IMR-90 (cell line): ENCODE results near the gene TRIAP1.

Experiments used
- BHLHE40 ChIP-seq: fragments of 150-350 bp; IDR thresholded peaks from 2 replicates; pipeline ENCODE4 v1.6.1; 2016; ENCODE audit warnings: mild to moderate bottlenecking, low read depth, low read length
- CEBPB ChIP-seq: IDR thresholded peaks from 2 replicates; pipeline ENCODE4 v1.6.1; 2012; ENCODE audit warnings: low read depth, low read length, improper control_type of control experiment
- CHD1 ChIP-seq: IDR thresholded peaks from 2 replicates; pipeline ENCODE4 v1.6.1; 2012; ENCODE audit warnings: low read depth, low read length, improper control_type of control experiment
- FOS ChIP-seq: fragments of 150-350 bp; IDR thresholded peaks from 2 replicates; pipeline ENCODE4 v1.6.1; 2016; ENCODE audit warnings: low read depth, low read length
- MAFK ChIP-seq: IDR thresholded peaks from 2 replicates; pipeline ENCODE4 v1.6.1; 2012; ENCODE audit warnings: low read depth, low read length, improper control_type of control experiment
- MAZ ChIP-seq: IDR thresholded peaks from 2 replicates; pipeline ENCODE4 v1.6.1; 2012; ENCODE audit warnings: low read depth, mild to moderate bottlenecking, low read length, improper control_type of control experiment, moderate library complexity, borderline replicate concordance
- MXI1 ChIP-seq: IDR thresholded peaks from 2 replicates; pipeline ENCODE4 v1.6.1; 2012; ENCODE audit warnings: low read depth, mild to moderate bottlenecking, low read length, moderate library complexity, borderline replicate concordance
- POLR2A ChIP-seq: IDR thresholded peaks from 2 replicates; pipeline ENCODE4 v1.6.1; 2012; ENCODE audit warnings: mild to moderate bottlenecking, low read depth, low read length
- RCOR1 ChIP-seq: IDR thresholded peaks from 2 replicates; pipeline ENCODE4 v1.6.1; 2012; ENCODE audit warnings: mild to moderate bottlenecking, low read length, improper control_type of control experiment; ENCODE audit not compliant: insufficient replicate concordance
- SMC3 ChIP-seq: fragments of 150-350 bp; IDR thresholded peaks from 2 replicates; pipeline ENCODE4 v1.6.1; 2016; ENCODE audit warnings: low read depth, mild to moderate bottlenecking, antibody characterized with exemption, low read length, moderate library complexity
- TF ChIP-seq, protein P1 (sequence below): conservative IDR thresholded peaks from 2 replicates; pipeline ENCODE4 v1.5.1; 2012; ENCODE audit warnings: mild to moderate bottlenecking, low read depth, low read length, improper control_type of control experiment

DNA sequence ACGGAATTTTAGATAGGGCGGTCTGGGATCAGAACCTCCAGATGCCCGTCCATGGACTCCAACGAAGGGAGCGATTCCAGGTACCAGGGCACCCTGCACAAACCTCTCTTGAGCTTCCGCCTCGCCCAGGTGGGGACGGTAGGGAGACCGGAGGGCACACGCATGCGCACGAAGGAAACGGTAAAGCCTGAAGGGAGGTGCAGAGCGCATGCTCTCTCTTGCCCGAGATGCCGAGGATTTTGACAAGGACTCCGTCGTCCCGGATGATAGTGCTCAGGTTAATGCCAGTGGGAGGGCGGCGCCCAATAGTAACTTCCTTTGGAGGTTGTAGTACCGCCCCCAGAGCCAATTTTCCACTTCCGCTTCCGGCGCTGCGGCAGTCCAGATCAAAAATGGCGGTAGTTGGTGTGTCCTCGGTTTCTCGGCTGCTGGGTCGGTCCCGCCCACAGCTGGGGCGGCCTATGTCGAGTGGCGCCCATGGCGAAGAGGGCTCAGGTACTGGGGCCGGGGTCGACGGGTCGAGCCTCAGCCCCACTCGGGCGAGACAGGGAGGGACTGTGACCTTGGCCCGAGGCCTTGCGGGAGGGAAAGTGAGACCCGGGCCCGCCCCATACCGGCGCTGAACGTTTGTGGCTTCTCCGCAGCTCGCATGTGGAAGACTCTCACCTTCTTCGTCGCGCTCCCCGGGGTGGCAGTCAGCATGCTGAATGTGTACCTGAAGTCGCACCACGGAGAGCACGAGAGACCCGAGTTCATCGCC lies 8.3 kb downstream of the TRIAP1 start, which contains the start of gene COX6A1:
- TF ChIP-seq, protein P1, sequence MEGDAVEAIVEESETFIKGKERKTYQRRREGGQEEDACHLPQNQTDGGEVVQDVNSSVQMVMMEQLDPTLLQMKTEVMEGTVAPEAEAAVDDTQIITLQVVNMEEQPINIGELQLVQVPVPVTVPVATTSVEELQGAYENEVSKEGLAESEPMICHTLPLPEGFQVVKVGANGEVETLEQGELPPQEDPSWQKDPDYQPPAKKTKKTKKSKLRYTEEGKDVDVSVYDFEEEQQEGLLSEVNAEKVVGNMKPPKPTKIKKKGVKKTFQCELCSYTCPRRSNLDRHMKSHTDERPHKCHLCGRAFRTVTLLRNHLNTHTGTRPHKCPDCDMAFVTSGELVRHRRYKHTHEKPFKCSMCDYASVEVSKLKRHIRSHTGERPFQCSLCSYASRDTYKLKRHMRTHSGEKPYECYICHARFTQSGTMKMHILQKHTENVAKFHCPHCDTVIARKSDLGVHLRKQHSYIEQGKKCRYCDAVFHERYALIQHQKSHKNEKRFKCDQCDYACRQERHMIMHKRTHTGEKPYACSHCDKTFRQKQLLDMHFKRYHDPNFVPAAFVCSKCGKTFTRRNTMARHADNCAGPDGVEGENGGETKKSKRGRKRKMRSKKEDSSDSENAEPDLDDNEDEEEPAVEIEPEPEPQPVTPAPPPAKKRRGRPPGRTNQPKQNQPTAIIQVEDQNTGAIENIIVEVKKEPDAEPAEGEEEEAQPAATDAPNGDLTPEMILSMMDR: no peak
- TF ChIP-seq POLR2A (peak; percentile 57; the same call in 1 of the 2 replicates), MXI1 (0 out of 2 replicates have a peak, but pooled peaks have one; percentile 9), CEBPB (no peak), MAFK (no peak), RCOR1 (no peak), FOS (no peak), MAZ (no peak), SMC3 (no peak), CHD1 (no peak), BHLHE40 (no peak)
